Hepatocyte (in vitro differentiated cells): ENCODE results near the gene NCOA3.

ENCODE experiments used
- EZH2 ChIP-seq: fragments of 200-600 bp; sonication (generic); IDR thresholded peaks from 2 replicates; pipeline ENCODE4 v1.6.1; 2016; ENCODE audit warnings: antibody characterized with exemption, mild to moderate bottlenecking, borderline replicate concordance
- TF ChIP-seq, protein P1 (sequence below): fragments of 200-600 bp; sonication (generic); IDR thresholded peaks from 2 replicates; pipeline ENCODE4 v1.5.1; 2016; ENCODE audit warnings: antibody characterized with exemption, mild to moderate bottlenecking; ENCODE audit not compliant: poor library complexity

DNA sequence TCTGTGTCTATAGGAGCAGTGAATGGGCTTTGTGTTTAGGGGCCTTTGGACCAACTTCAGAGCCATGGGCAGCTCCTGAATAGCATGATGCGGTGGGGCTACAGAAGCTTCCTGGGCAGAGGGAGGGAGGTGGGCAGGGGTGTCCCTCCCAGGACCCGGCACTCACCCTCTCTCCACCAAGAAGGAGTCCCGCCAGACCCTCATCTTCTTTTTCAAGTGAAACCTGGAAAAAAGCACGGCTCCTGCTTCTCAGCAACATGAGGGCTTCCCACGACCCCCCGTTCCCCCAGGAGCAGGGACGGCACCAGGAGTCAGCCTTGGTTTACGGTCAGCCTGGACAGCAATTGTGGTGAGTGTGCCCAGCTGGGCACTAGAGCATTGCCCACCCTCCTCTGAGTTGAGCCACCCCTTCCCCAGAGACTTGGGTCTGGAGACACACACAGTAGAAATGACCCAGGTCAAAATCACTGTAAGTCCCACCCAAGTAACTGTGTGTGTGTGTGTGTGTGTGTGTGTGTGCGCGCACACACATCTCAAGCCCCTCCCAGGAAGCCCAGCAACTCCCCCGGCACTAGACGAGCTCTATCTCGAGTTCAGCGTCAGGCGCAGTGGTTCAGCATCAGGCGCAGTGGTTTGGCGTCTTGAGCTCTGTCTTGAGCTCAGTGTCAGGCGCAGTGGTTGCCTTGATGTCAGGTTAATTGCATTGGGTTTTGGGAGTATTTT is 175.4 kb downstream of the NCOA3 start:
- TF ChIP-seq, protein P1, sequence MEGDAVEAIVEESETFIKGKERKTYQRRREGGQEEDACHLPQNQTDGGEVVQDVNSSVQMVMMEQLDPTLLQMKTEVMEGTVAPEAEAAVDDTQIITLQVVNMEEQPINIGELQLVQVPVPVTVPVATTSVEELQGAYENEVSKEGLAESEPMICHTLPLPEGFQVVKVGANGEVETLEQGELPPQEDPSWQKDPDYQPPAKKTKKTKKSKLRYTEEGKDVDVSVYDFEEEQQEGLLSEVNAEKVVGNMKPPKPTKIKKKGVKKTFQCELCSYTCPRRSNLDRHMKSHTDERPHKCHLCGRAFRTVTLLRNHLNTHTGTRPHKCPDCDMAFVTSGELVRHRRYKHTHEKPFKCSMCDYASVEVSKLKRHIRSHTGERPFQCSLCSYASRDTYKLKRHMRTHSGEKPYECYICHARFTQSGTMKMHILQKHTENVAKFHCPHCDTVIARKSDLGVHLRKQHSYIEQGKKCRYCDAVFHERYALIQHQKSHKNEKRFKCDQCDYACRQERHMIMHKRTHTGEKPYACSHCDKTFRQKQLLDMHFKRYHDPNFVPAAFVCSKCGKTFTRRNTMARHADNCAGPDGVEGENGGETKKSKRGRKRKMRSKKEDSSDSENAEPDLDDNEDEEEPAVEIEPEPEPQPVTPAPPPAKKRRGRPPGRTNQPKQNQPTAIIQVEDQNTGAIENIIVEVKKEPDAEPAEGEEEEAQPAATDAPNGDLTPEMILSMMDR: no peak
- TF ChIP-seq EZH2: no peak
